HG02642 (cell line): Measurements from ENCODE around the gene OBP2A.

Experiments
- ATAC-seq: cut with Tn5 transposase; IDR thresholded peaks from one replicate; pipeline ENCODE4 v1.9.1; 2021; ENCODE audit warnings: mild to moderate bottlenecking; ENCODE audit not compliant: unreplicated experiment, poor library complexity

OBP2A gene

GRCh38 chr9:135591506-135592330 is 45.8 kb downstream of the OBP2A start:
- no peak for ATAC-seq

- ATAC-seq = no peak
Observed at GRCh38 chr9:135592331-135592590, 46.3 kb downstream of the OBP2A start.

- ATAC-seq = no peak
Observed at GRCh38 chr9:135592625-135593024, 46.7 kb downstream of the OBP2A start.

- ATAC-seq = no peak
Observed at GRCh38 chr9:135596211-135596610, 50.3 kb downstream of the OBP2A start.
